IMR-90 (cell line): ENCODE measurements around the gene RHOBTB3. TPM values are rescaled to one million over a fixed set of nuclear protein-coding genes. Genes with fewer than 3 reads are reported as not detected.
A peak's percentile ranks its signal among the peaks of the same experiment; 100 is the strongest.

Experiments used
- ATAC-seq: fragments of 200-7000 bp; cut with Tn5 transposase; 2 replicates; pipeline ENCODE4 v1.9.1; 2020; ENCODE audit warnings: low read depth, mild to moderate bottlenecking, moderate library complexity
- BruUV-seq: library from RNA; stranded (reverse); fragments of 400-500 nt; replicated peaks from 2 replicates; lab custom pipeline; 2021; lab: Mats Ljungman, UMichigan
- CTCF ChIA-PET: fragments of 300-600 bp; formaldehyde crosslinking; extraction: SDS; loops from one replicate; lab custom pipeline; 2021; ENCODE audit warnings: antibody characterized with exemption; lab: Yijun Ruan, JAX
- POLR2A ChIA-PET: fragments of 300-600 bp; sonication (Branson Sonifier 250); formaldehyde crosslinking; loops from one replicate; lab custom pipeline; 2022; ENCODE audit warnings: antibody characterized with exemption; ENCODE audit not compliant: unreplicated experiment; lab: Charles Lee
- DNase-seq: peaks from one replicate; pipeline ENCODE4 v3.0.0; 2013
- H2AFZ ChIP-seq: replicated peaks from 2 replicates; pipeline ENCODE3; 2013; ENCODE audit warnings: low read length, mild to moderate bottlenecking; ENCODE audit not compliant: poor library complexity
- H2AK5ac ChIP-seq: 2 replicates; pipeline ENCODE4 v1.6.1; 2013; ENCODE audit warnings: low read depth, low read length, inconsistent platforms
- H2AK9ac ChIP-seq: replicated peaks from 2 replicates; pipeline ENCODE3; 2013; ENCODE audit warnings: mild to moderate bottlenecking, low read depth, low read length, moderate library complexity; ENCODE audit not compliant: poor library complexity
- H2BK120ac ChIP-seq: 2 replicates; pipeline ENCODE4 v1.6.1; 2013; ENCODE audit warnings: low read depth, low read length, inconsistent platforms
- H2BK15ac ChIP-seq: 3 replicates; pipeline ENCODE4 v1.6.1; 2013; ENCODE audit warnings: low read depth, low read length, inconsistent platforms
- H2BK20ac ChIP-seq: 2 replicates; pipeline ENCODE4 v1.6.1; 2013; ENCODE audit warnings: low read depth, mild to moderate bottlenecking, inconsistent platforms, low read length, moderate library complexity
- H2BK5ac ChIP-seq: 2 replicates; pipeline ENCODE4 v1.6.1; 2013; ENCODE audit warnings: mild to moderate bottlenecking, low read depth, low read length, inconsistent platforms; ENCODE audit not compliant: poor library complexity, severe bottlenecking
- H3K14ac ChIP-seq: replicated peaks from 2 replicates; pipeline ENCODE4 v1.6.1; 2013; ENCODE audit warnings: low read depth, low read length, inconsistent platforms
- H3K18ac ChIP-seq: 2 replicates; pipeline ENCODE4 v1.6.1; 2013; ENCODE audit warnings: low read depth, low read length, control low read depth
- H3K23ac ChIP-seq: 2 replicates; pipeline ENCODE4 v1.6.1; 2013; ENCODE audit warnings: low read depth, low read length, inconsistent platforms
- H3K27ac ChIP-seq: 2 replicates; pipeline ENCODE4 v1.5.1; 2013; ENCODE audit warnings: mild to moderate bottlenecking, control low read depth, low read length; ENCODE audit not compliant: insufficient read depth
- H3K27me3 ChIP-seq: 2 replicates; pipeline ENCODE4 v1.6.1; 2013; ENCODE audit warnings: low read length; ENCODE audit not compliant: control insufficient read depth, insufficient read depth
- H3K36me3 ChIP-seq: 2 replicates; pipeline ENCODE4 v1.6.1; 2013; ENCODE audit warnings: low read length, mixed read lengths; ENCODE audit not compliant: control insufficient read depth, insufficient read depth
- H3K4ac ChIP-seq: 2 replicates; pipeline ENCODE4 v1.6.1; 2013; ENCODE audit warnings: low read depth, low read length, inconsistent platforms
- H3K4me1 ChIP-seq: 2 replicates; pipeline ENCODE4 v1.6.1; 2013; ENCODE audit warnings: low read length, mixed read lengths; ENCODE audit not compliant: control insufficient read depth, insufficient read depth
- H3K4me2 ChIP-seq: 2 replicates; pipeline ENCODE4 v1.6.1; 2013; ENCODE audit warnings: low read depth, mild to moderate bottlenecking, control low read depth, low read length, moderate library complexity
- H3K4me3 ChIP-seq: 2 replicates; pipeline ENCODE4 v1.5.1; 2013; ENCODE audit warnings: low read depth, mild to moderate bottlenecking, control low read depth, low read length, moderate library complexity; ENCODE audit not compliant: insufficient read depth
- H3K56ac ChIP-seq: 2 replicates; pipeline ENCODE4 v1.6.1; 2013; ENCODE audit warnings: low read length, inconsistent platforms; ENCODE audit not compliant: insufficient read depth; ENCODE audit errors: extremely low read depth
- H3K79me1 ChIP-seq, 2 experiments: 2 replicates each; pipeline ENCODE4 v1.6.1; 2013; ENCODE audit warnings: low read length in 2 of 2, inconsistent platforms in 1 of 2, low read depth in 1 of 2
- H3K9ac ChIP-seq: 2 replicates; pipeline ENCODE4 v1.6.1; 2013; ENCODE audit warnings: low read depth, low read length, control low read depth
- H3K9me1 ChIP-seq: 2 replicates; pipeline ENCODE4 v1.6.1; 2013; ENCODE audit warnings: low read length, inconsistent platforms; ENCODE audit not compliant: insufficient read depth
- H3K9me3 ChIP-seq: 2 replicates; pipeline ENCODE4 v1.6.1; 2013; ENCODE audit warnings: low read length; ENCODE audit not compliant: control insufficient read depth, insufficient read depth
- H4K20me1 ChIP-seq: 2 replicates; pipeline ENCODE4 v1.6.1; 2013; ENCODE audit warnings: low read length, inconsistent platforms; ENCODE audit not compliant: insufficient read depth
- H4K5ac ChIP-seq: 2 replicates; pipeline ENCODE4 v1.6.1; 2013; ENCODE audit warnings: mild to moderate bottlenecking, low read depth, low read length, control low read depth
- H4K8ac ChIP-seq, 2 experiments: 2 replicates each; pipeline ENCODE4 v1.6.1; 2013; ENCODE audit warnings: low read depth in 2 of 2, low read length in 2 of 2, control low read depth in 1 of 2, inconsistent platforms in 1 of 2
- H4K91ac ChIP-seq: 2 replicates; pipeline ENCODE4 v1.6.1; 2013; ENCODE audit warnings: low read depth, low read length, inconsistent platforms; ENCODE audit not compliant: insufficient read depth
- BHLHE40 ChIP-seq: fragments of 150-350 bp; IDR thresholded peaks from 2 replicates; pipeline ENCODE4 v1.6.1; 2016; ENCODE audit warnings: mild to moderate bottlenecking, low read depth, low read length
- CEBPB ChIP-seq: IDR thresholded peaks from 2 replicates; pipeline ENCODE4 v1.6.1; 2012; ENCODE audit warnings: low read depth, low read length, improper control_type of control experiment
- CHD1 ChIP-seq: IDR thresholded peaks from 2 replicates; pipeline ENCODE4 v1.6.1; 2012; ENCODE audit warnings: low read depth, low read length, improper control_type of control experiment
- FOS ChIP-seq: fragments of 150-350 bp; IDR thresholded peaks from 2 replicates; pipeline ENCODE4 v1.6.1; 2016; ENCODE audit warnings: low read depth, low read length
- MAFK ChIP-seq: IDR thresholded peaks from 2 replicates; pipeline ENCODE4 v1.6.1; 2012; ENCODE audit warnings: low read depth, low read length, improper control_type of control experiment
- MAZ ChIP-seq: IDR thresholded peaks from 2 replicates; pipeline ENCODE4 v1.6.1; 2012; ENCODE audit warnings: low read depth, mild to moderate bottlenecking, low read length, improper control_type of control experiment, moderate library complexity, borderline replicate concordance
- MXI1 ChIP-seq: IDR thresholded peaks from 2 replicates; pipeline ENCODE4 v1.6.1; 2012; ENCODE audit warnings: low read depth, mild to moderate bottlenecking, low read length, moderate library complexity, borderline replicate concordance
- NFE2L2 ChIP-seq: fragments of 150-350 bp; IDR thresholded peaks from 2 replicates; pipeline ENCODE4 v1.6.1; 2016; ENCODE audit warnings: low read depth, mild to moderate bottlenecking, low read length
- POLR2A ChIP-seq: IDR thresholded peaks from 2 replicates; pipeline ENCODE4 v1.6.1; 2012; ENCODE audit warnings: mild to moderate bottlenecking, low read depth, low read length
- RAD21 ChIP-seq: IDR thresholded peaks from 2 replicates; pipeline ENCODE4 v1.6.1; 2012; ENCODE audit warnings: low read length, improper control_type of control experiment
- RCOR1 ChIP-seq: IDR thresholded peaks from 2 replicates; pipeline ENCODE4 v1.6.1; 2012; ENCODE audit warnings: mild to moderate bottlenecking, low read length, improper control_type of control experiment; ENCODE audit not compliant: insufficient replicate concordance
- RFX5 ChIP-seq: IDR thresholded peaks from 2 replicates; pipeline ENCODE4 v1.8.0; 2012; ENCODE audit warnings: low read depth, mild to moderate bottlenecking, low read length, moderate library complexity
- SMC3 ChIP-seq: fragments of 150-350 bp; IDR thresholded peaks from 2 replicates; pipeline ENCODE4 v1.6.1; 2016; ENCODE audit warnings: low read depth, mild to moderate bottlenecking, antibody characterized with exemption, low read length, moderate library complexity
- WGBS, 2 experiments: methylation state at CpG; one replicate each; pipeline versions ENCODE4 v1.1.5 to v1.1.7; 2013; ENCODE audit warnings: missing lambda C conversion rate in 2 of 2; ENCODE audit not compliant: insufficient read length in 1 of 2; ENCODE audit errors: extremely low coverage in 2 of 2; 5-methylcytosine and 5-hydroxymethylcytosine counted together
- dilution Hi-C: fragments of 300-500 bp; cut with HindIII; formaldehyde crosslinking; loops from one replicate; pipeline ENCODE4 v1.14.3; 2018; ENCODE audit warnings: low sequenced_read_pairs; ENCODE audit not compliant: unreplicated experiment
- in situ Hi-C: fragments of 300-500 bp; cut with MboI; formaldehyde crosslinking; loops from 3 replicates; pipeline ENCODE4 v1.14.3; 2019; ENCODE audit warnings: low sequenced_read_pairs, inconsistent platforms, mixed read lengths
- intact Hi-C: fragments of 100-400 bp; cut with micrococcal nuclease; formaldehyde crosslinking; loops from 2 replicates; pipeline ENCODE4 v1.10.0; 2022
- polyA plus RNA-seq, 3 experiments: library from polyadenylated mRNA; depleted of rRNA; stranded (reverse); fragments of >200 nt; gene quantifications; 2 replicates each; pipeline ENCODE4 v1.2.3, GENCODE V29; 2012; ENCODE audit warnings: low replicate concordance in 1 of 3
- total RNA-seq: library from RNA; depleted of rRNA; stranded (reverse); fragments of >200 nt; gene quantifications from 2 replicates; pipeline ENCODE4 v1.2.3, GENCODE V29; 2012
- TF ChIP-seq, protein P1 (sequence below): conservative IDR thresholded peaks from 2 replicates; pipeline ENCODE4 v1.5.1; 2012; ENCODE audit warnings: mild to moderate bottlenecking, low read depth, low read length, improper control_type of control experiment
- TF ChIP-seq, protein P2 (sequence below): fragments of 150-350 bp; IDR thresholded peaks from 2 replicates; pipeline ENCODE4 v1.6.1; 2016; ENCODE audit warnings: low read depth, mild to moderate bottlenecking, low read length, moderate library complexity, borderline replicate concordance
- TF ChIP-seq, protein P3 (sequence below): fragments of 150-350 bp; IDR thresholded peaks from 2 replicates; pipeline ENCODE4 v1.6.1; 2017; ENCODE audit warnings: mild to moderate bottlenecking, antibody characterized with exemption, low read length, low read depth

Gene RHOBTB3
- total and polyA plus RNA-seq, 2 of the 4 experiments (the other 2 are of a cell fraction), result 117 to 447 TPM

DNA sequence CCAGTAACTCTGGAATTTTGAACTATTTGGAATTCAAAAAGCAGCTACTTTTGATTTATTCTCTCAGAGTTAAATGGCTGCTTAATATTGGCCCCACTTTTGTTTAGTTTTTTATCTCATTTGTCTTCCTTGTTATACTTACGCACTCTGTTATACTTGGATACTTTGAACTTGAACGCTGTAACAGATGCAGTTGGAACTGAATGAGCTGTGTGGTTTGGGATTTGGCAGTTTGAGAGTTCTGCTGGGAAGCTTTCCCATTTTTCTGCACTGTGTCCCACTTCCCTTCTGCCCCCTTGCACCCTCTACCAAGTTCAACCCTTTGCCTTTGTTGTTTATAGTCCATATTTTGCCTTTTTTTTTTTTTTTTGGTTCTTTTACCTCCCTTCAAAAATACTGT lies 3.8 kb downstream of the RHOBTB3 start:
- peak overlapping the region; percentile 79 for H3K9ac ChIP-seq
- intact Hi-C loops, result loop anchor here (1.0 to 10.0 kb wide), 4 partner anchors 88 to 180 kb away; partner anchors contain the start of genes ARSK, GLRX, RFESD and SKIC3
- POLR2A ChIA-PET, result interaction anchor here (0.5 to 1.0 kb wide), 4 partner anchors 25 to 106 kb away, joined by 3 read pairs; no protein-coding TSS in a partner anchor

More for the DNA sequence above, 3.8 kb downstream of the RHOBTB3 start:
- Histone ChIP-seq H3K9me1 (peaks cover 18% of the 10 kb centered on the region), H4K20me1 (peaks cover 31% of the 10 kb centered on the region), H4K5ac (no peak overlapping the region), H3K4me2 (peak overlapping the region; percentile 95), H3K4me1 (peaks cover 5% of the 10 kb centered on the region), H3K18ac (no peak overlapping the region; the same call in 1 of the 2 replicates), H3K56ac (peak overlapping the region; percentile 14), H2BK20ac (no peak overlapping the region), H3K79me1 (peaks cover 20 to 62% of the 10 kb centered on the region in 2 experiments), H2BK120ac (no peak overlapping the region), H2AK9ac (no peak overlapping the region), H3K9me3 (no peaks in the 10 kb centered on the region), H3K36me3 (peaks cover 26% of the 10 kb centered on the region), H3K4me3 (peak overlapping the region; percentile 98), H4K91ac (no peak overlapping the region), H3K4ac (peak overlapping the region; percentile 8; the same call in 1 of the 2 replicates), H2AK5ac (no peak overlapping the region), H3K23ac (peak overlapping the region; percentile 33; the same call in 1 of the 2 replicates), H4K8ac (peak overlapping the region in 1 of 2 experiments; percentile 37; a peak in 2 of 4 replicates), H2AFZ (no peak overlapping the region), H2BK15ac (no peak overlapping the region), H2BK5ac (peak overlapping the region; percentile 58), H3K27me3 (no peaks in the 10 kb centered on the region), H3K14ac (peak overlapping the region; percentile 50; the same call in 1 of the 2 replicates), H3K27ac (peak overlapping the region; percentile 71; the same call in 1 of the 2 replicates)
- TF ChIP-seq BHLHE40 (no peak), POLR2A (no peak), MAZ (no peak), MXI1 (no peak), RCOR1 (no peak), MAFK (no peak), RFX5 (no peak), RAD21 (no peak), FOS (no peak), SMC3 (no peak), CEBPB (no peak), NFE2L2 (no peak), CHD1 (no peak)
- TF ChIP-seq, protein P1, sequence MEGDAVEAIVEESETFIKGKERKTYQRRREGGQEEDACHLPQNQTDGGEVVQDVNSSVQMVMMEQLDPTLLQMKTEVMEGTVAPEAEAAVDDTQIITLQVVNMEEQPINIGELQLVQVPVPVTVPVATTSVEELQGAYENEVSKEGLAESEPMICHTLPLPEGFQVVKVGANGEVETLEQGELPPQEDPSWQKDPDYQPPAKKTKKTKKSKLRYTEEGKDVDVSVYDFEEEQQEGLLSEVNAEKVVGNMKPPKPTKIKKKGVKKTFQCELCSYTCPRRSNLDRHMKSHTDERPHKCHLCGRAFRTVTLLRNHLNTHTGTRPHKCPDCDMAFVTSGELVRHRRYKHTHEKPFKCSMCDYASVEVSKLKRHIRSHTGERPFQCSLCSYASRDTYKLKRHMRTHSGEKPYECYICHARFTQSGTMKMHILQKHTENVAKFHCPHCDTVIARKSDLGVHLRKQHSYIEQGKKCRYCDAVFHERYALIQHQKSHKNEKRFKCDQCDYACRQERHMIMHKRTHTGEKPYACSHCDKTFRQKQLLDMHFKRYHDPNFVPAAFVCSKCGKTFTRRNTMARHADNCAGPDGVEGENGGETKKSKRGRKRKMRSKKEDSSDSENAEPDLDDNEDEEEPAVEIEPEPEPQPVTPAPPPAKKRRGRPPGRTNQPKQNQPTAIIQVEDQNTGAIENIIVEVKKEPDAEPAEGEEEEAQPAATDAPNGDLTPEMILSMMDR, result no peak
- TF ChIP-seq, protein P2, sequence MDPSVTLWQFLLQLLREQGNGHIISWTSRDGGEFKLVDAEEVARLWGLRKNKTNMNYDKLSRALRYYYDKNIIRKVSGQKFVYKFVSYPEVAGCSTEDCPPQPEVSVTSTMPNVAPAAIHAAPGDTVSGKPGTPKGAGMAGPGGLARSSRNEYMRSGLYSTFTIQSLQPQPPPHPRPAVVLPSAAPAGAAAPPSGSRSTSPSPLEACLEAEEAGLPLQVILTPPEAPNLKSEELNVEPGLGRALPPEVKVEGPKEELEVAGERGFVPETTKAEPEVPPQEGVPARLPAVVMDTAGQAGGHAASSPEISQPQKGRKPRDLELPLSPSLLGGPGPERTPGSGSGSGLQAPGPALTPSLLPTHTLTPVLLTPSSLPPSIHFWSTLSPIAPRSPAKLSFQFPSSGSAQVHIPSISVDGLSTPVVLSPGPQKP, result no peak
- TF ChIP-seq, protein P3, sequence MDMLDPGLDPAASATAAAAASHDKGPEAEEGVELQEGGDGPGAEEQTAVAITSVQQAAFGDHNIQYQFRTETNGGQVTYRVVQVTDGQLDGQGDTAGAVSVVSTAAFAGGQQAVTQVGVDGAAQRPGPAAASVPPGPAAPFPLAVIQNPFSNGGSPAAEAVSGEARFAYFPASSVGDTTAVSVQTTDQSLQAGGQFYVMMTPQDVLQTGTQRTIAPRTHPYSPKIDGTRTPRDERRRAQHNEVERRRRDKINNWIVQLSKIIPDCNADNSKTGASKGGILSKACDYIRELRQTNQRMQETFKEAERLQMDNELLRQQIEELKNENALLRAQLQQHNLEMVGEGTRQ, result no peak
- BruUV-seq, result no TSS peak
- dilution Hi-C loops, result no loop called here
- DNase-seq (peak; percentile 58), ATAC-seq (no peak)
- in situ Hi-C loops, result loop anchor here (5.0 kb wide), 1 partner anchor 68 kb away; no protein-coding TSS in a partner anchor
- CTCF ChIA-PET, result interaction anchor here (0.7 to 1.2 kb wide), 3 partner anchors 46 to 113 kb away, joined by 3 read pairs; no protein-coding TSS in a partner anchor
- WGBS, 2 experiments, result no CpG with 5 or more reads among the region's 2 CpGs
